GM12873 (cell line): ENCODE measurements around the gene CKMT2.

ENCODE experiments used
- CTCF ChIP-seq: IDR thresholded peaks from 2 replicates; pipeline ENCODE4 v1.5.1; 2012; ENCODE audit warnings: low read depth, mild to moderate bottlenecking, moderate library complexity, low read length, control low read depth; ENCODE audit not compliant: insufficient read depth; ENCODE audit errors: missing control alignments

CKMT2 gene

GRCh38 chr5:81233080-81233634, at the start of gene CKMT2:
Gene CKMT2, plus strand, starts transcription at chr5:81233322. Its CDS starts 17,811 bp downstream, at chr5:81251133.
- TF ChIP-seq CTCF, result no peak

- TF ChIP-seq CTCF, result no peak
Measured at GRCh38 chr5:81183811-81184748, 49.0 kb upstream of the CKMT2 start.

- no peak for TF ChIP-seq CTCF
Measured at GRCh38 chr5:81184749-81185110, 48.4 kb upstream of the CKMT2 start.

GRCh38 chr5:81187885-81188284, 45.2 kb upstream of the CKMT2 start:
- TF ChIP-seq CTCF, result no peak

- no peak for TF ChIP-seq CTCF
Measured at GRCh38 chr5:81188962-81189361, 44.2 kb upstream of the CKMT2 start.

- no peak for TF ChIP-seq CTCF
Measured at GRCh38 chr5:81189875-81190498, 43.1 kb upstream of the CKMT2 start.

- no peak for TF ChIP-seq CTCF
Measured at GRCh38 chr5:81191726-81192372, 41.3 kb upstream of the CKMT2 start.
